Measurements from ENCODE around the gene MCTP1. TPM values are rescaled to one million over a fixed set of nuclear protein-coding genes. Genes with fewer than 3 reads are reported as not detected.

Gene MCTP1
- total RNA-seq, 1 experiment from 2014 or later = 0.44 TPM

DNA sequence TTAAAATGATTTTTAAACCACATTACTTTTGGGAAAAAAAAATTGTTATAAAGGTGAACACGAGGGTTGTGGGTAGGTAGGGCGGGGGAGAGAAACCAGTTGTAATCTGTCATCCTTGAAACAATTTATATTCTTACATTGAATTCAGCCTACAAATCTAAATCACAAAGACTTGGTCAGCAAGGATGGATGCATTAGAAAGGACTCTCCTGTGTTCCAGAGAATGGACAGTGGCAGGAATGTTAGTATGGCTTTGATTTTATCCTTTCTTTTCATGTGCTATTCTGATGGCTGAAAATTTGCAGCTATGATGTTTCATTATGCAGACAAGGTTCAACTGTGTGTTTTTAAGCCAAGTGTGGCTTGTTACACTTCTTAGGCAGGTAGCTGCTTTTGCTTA, 431.8 kb downstream of the MCTP1 start:
- no peak for ATAC-seq
- BruUV-seq (replicated peaks) = no TSS peak
- intact Hi-C loops (cut with micrococcal nuclease) = loop anchor here (5.0 to 10.0 kb wide), 4 partner anchors 241 to 1248 kb away; no protein-coding TSS in a partner anchor

More for the DNA sequence above, 431.8 kb downstream of the MCTP1 start:
- 0 out of 4 replicates have a peak, but pooled peaks cover 0 to 4% of the 10 kb centered on the region in 2 experiments for H3K4me1 ChIP-seq (ENCODE audit: control insufficient read depth in 1 of 2, insufficient read depth in 2 of 2, low read length in 2 of 2)
- DNase-seq (ENCODE audit: low read depth, low spot score) = no peak
- ChIA-PET POLR2A (no interaction called here), RAD21 (ENCODE audit: low non-redundant PET in 1 of 2, low total read pairs in 2 of 2, uncharacterized antibody in 2 of 2, unreplicated experiment in 2 of 2) (no interaction called here), CTCF (no interaction called here)
- H2AFZ ChIP-seq (ENCODE audit: low read depth, low read length, poor library complexity, severe bottlenecking) = no peak overlapping the region
- TF ChIP-seq, protein P1, sequence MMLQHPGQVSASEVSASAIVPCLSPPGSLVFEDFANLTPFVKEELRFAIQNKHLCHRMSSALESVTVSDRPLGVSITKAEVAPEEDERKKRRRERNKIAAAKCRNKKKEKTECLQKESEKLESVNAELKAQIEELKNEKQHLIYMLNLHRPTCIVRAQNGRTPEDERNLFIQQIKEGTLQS (IDR thresholded peaks at IDR 0.05) = no peak
- no peak for TF ChIP-seq EGR1 (IDR thresholded peaks at IDR 0.05; ENCODE audit: low read depth)
- no peak for TF ChIP-seq EZH2 (IDR thresholded peaks at IDR 0.05)
- TF ChIP-seq ELF1 (IDR thresholded peaks at IDR 0.05; ENCODE audit: borderline replicate concordance, low read depth) = no peak
- TF ChIP-seq, protein P2, sequence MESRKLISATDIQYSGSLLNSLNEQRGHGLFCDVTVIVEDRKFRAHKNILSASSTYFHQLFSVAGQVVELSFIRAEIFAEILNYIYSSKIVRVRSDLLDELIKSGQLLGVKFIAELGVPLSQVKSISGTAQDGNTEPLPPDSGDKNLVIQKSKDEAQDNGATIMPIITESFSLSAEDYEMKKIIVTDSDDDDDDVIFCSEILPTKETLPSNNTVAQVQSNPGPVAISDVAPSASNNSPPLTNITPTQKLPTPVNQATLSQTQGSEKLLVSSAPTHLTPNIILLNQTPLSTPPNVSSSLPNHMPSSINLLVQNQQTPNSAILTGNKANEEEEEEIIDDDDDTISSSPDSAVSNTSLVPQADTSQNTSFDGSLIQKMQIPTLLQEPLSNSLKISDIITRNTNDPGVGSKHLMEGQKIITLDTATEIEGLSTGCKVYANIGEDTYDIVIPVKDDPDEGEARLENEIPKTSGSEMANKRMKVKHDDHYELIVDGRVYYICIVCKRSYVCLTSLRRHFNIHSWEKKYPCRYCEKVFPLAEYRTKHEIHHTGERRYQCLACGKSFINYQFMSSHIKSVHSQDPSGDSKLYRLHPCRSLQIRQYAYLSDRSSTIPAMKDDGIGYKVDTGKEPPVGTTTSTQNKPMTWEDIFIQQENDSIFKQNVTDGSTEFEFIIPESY (IDR thresholded peaks at IDR 0.05; ENCODE audit: extremely low read depth, insufficient replicate concordance, low read length) = no peak
- TF ChIP-seq, protein P3, sequence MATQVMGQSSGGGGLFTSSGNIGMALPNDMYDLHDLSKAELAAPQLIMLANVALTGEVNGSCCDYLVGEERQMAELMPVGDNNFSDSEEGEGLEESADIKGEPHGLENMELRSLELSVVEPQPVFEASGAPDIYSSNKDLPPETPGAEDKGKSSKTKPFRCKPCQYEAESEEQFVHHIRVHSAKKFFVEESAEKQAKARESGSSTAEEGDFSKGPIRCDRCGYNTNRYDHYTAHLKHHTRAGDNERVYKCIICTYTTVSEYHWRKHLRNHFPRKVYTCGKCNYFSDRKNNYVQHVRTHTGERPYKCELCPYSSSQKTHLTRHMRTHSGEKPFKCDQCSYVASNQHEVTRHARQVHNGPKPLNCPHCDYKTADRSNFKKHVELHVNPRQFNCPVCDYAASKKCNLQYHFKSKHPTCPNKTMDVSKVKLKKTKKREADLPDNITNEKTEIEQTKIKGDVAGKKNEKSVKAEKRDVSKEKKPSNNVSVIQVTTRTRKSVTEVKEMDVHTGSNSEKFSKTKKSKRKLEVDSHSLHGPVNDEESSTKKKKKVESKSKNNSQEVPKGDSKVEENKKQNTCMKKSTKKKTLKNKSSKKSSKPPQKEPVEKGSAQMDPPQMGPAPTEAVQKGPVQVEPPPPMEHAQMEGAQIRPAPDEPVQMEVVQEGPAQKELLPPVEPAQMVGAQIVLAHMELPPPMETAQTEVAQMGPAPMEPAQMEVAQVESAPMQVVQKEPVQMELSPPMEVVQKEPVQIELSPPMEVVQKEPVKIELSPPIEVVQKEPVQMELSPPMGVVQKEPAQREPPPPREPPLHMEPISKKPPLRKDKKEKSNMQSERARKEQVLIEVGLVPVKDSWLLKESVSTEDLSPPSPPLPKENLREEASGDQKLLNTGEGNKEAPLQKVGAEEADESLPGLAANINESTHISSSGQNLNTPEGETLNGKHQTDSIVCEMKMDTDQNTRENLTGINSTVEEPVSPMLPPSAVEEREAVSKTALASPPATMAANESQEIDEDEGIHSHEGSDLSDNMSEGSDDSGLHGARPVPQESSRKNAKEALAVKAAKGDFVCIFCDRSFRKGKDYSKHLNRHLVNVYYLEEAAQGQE (IDR thresholded peaks at IDR 0.05; ENCODE audit: low read depth) = no peak
- TF ChIP-seq POLR2A (IDR thresholded peaks at IDR 0.05; ENCODE audit: borderline replicate concordance, extremely low read depth, insufficient read depth, insufficient read length) = no peak
- no peak for TF ChIP-seq SRF (IDR thresholded peaks at IDR 0.05; ENCODE audit: low read depth)
- TF ChIP-seq CBX3 (IDR thresholded peaks at IDR 0.05; ENCODE audit: low read depth) = no peak
- TF ChIP-seq YY1 (IDR thresholded peaks at IDR 0.05; ENCODE audit: extremely low read depth, insufficient replicate concordance, low read depth, low read length) = no peak
- TF ChIP-seq EZH2phosphoT487 (IDR thresholded peaks at IDR 0.05; ENCODE audit: borderline replicate concordance) = no peak
- no peak for TF ChIP-seq JUND (IDR thresholded peaks at IDR 0.05)
- TF ChIP-seq, protein P4, sequence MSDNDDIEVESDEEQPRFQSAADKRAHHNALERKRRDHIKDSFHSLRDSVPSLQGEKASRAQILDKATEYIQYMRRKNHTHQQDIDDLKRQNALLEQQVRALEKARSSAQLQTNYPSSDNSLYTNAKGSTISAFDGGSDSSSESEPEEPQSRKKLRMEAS (IDR thresholded peaks at IDR 0.05) = no peak
- TF ChIP-seq FOSL1 (IDR thresholded peaks at IDR 0.05; ENCODE audit: low read depth) = no peak
- no peak for TF ChIP-seq TCF7L2 (IDR thresholded peaks at IDR 0.05; ENCODE audit: borderline replicate concordance, extremely low read depth, insufficient read depth, insufficient read length)
- TF ChIP-seq SIN3A (IDR thresholded peaks at IDR 0.05; ENCODE audit: low read depth) = no peak
- TF ChIP-seq SP1 (IDR thresholded peaks at IDR 0.05; ENCODE audit: low read depth) = no peak
- H3K4me3 ChIP-seq (replicated peaks in 1 of 2; ENCODE audit: low read depth in 1 of 2, low read length in 2 of 2) = no peak overlapping the region
- no peaks in the 10 kb centered on the region for H3K27me3 ChIP-seq (ENCODE audit: insufficient read depth, low read length)
- H3K9me3 ChIP-seq (ENCODE audit: control insufficient read depth in 1 of 2, insufficient read depth in 1 of 2, low read depth in 1 of 2, low read length in 2 of 2) = no peaks in the 10 kb centered on the region
- H3K9ac ChIP-seq (ENCODE audit: low read length) = no peak overlapping the region
- no peaks in the 10 kb centered on the region for H3K36me3 ChIP-seq (ENCODE audit: control insufficient read depth in 1 of 2, insufficient read depth in 2 of 2, low read length in 2 of 2)
- H3K79me2 ChIP-seq (ENCODE audit: insufficient read depth, low read length) = no peaks in the 10 kb centered on the region
- no peaks in the 10 kb centered on the region for H4K20me1 ChIP-seq (ENCODE audit: insufficient read depth)
- no peak overlapping the region for H3K4me2 ChIP-seq (ENCODE audit: low read length)
- no peaks in the 10 kb centered on the region for H3K9me2 ChIP-seq (ENCODE audit: insufficient read depth)
- H3K27ac ChIP-seq (ENCODE audit: low read depth, low read length) = no peak overlapping the region

Measured in HCT116 (cell line).